HepG2 (cell line): Measurements from ENCODE around the gene SPATA25. TPM values are rescaled to one million over a fixed set of nuclear protein-coding genes. Genes with fewer than 3 reads are reported as not detected.
A peak's percentile ranks its signal among the peaks of the same experiment; 100 is the strongest.

Experiments
- BORCS8-MEF2B ChIP-seq: sonication (generic); formaldehyde crosslinking; IDR thresholded peaks from 2 replicates; pipeline ENCODE4 v1.8.0; 2022; ENCODE audit warnings: mild to moderate bottlenecking, missing genetic modification reagents
- DMAP1 ChIP-seq: IDR thresholded peaks from 2 replicates; pipeline ENCODE4 v1.6.1; 2016
- FIP1L1 ChIP-seq: fragments of 200-400 bp; formaldehyde crosslinking; IDR thresholded peaks from 2 replicates; pipeline ENCODE4 v1.6.1; 2018; ENCODE audit warnings: low read depth, mild to moderate bottlenecking, low read length, moderate library complexity, borderline replicate concordance; ENCODE audit not compliant: insufficient read depth
- FOXA1 ChIP-seq, 2 experiments: fragments of 450-650 bp in 1 of 2; sonication (generic) in 1 of 2; formaldehyde crosslinking in 1 of 2; IDR thresholded peaks; 2 replicates each; pipeline versions ENCODE4 v1.4.0 to v1.6.1; 2016 to 2020; ENCODE audit warnings: missing genetic modification reagents in 1 of 2
- GATAD1 ChIP-seq: IDR thresholded peaks from 2 replicates; pipeline ENCODE4 v1.6.1; 2016; ENCODE audit warnings: missing genetic modification reagents, missing compliant biosample characterization
- HNF1B ChIP-seq: sonication (generic); formaldehyde crosslinking; IDR thresholded peaks from 2 replicates; pipeline ENCODE4 v1.5.1; 2020; ENCODE audit warnings: mild to moderate bottlenecking, moderate library complexity, missing genetic modification reagents
- HNRNPK ChIP-seq: fragments of 200-400 bp; formaldehyde crosslinking; IDR thresholded peaks from 2 replicates; pipeline ENCODE4 v1.6.1; 2018; ENCODE audit warnings: low read length, low read depth, moderate library complexity, mild to moderate bottlenecking; ENCODE audit not compliant: poor library complexity, severe bottlenecking
- KAT8 ChIP-seq: IDR thresholded peaks from 2 replicates; pipeline ENCODE4 v1.6.1; 2016; ENCODE audit warnings: missing genetic modification reagents, missing compliant biosample characterization
- MED1 ChIP-seq: sonication (generic); formaldehyde crosslinking; IDR thresholded peaks from 2 replicates; pipeline ENCODE4 v1.4.0; 2020; ENCODE audit warnings: missing genetic modification reagents
- PATZ1 ChIP-seq: sonication (generic); formaldehyde crosslinking; IDR thresholded peaks from 2 replicates; pipeline ENCODE4 v1.4.0; 2020; ENCODE audit warnings: missing genetic modification reagents
- RAD51 ChIP-seq: fragments of 450-650 bp; IDR thresholded peaks from 2 replicates; pipeline ENCODE4 v1.6.1; 2016; ENCODE audit warnings: borderline replicate concordance
- RARG ChIP-seq: sonication (generic); formaldehyde crosslinking; IDR thresholded peaks from 2 replicates; pipeline ENCODE4 v1.4.0; 2020; ENCODE audit warnings: low read depth, mild to moderate bottlenecking, missing genetic modification reagents
- REXO4 ChIP-seq: sonication (generic); formaldehyde crosslinking; IDR thresholded peaks from 2 replicates; pipeline ENCODE4 v1.8.0; 2022; ENCODE audit warnings: missing genetic modification reagents, mild to moderate bottlenecking, borderline replicate concordance
- SNRNP70 ChIP-seq: fragments of 200-400 bp; formaldehyde crosslinking; IDR thresholded peaks from 2 replicates; pipeline ENCODE4 v1.6.1; 2017; ENCODE audit warnings: mild to moderate bottlenecking, low read depth, low read length, moderate library complexity
- SRF ChIP-seq: IDR thresholded peaks from 2 replicates; pipeline ENCODE4 v1.6.1; 2011; ENCODE audit warnings: mild to moderate bottlenecking, low read depth, low read length, moderate library complexity
- TAF15 ChIP-seq: fragments of 200-400 bp; formaldehyde crosslinking; IDR thresholded peaks from one replicate; pipeline ENCODE4 v1.6.1; 2018; ENCODE audit warnings: mild to moderate bottlenecking, low read depth, low read length; ENCODE audit not compliant: poor library complexity, severe bottlenecking
- TFAP4 ChIP-seq: sonication (generic); IDR thresholded peaks from 2 replicates; pipeline ENCODE4 v1.6.1; 2016; ENCODE audit warnings: low read depth, borderline replicate concordance
- ZBTB7B ChIP-seq: sonication (generic); formaldehyde crosslinking; IDR thresholded peaks from 2 replicates; pipeline ENCODE4 v1.4.0; 2020; ENCODE audit warnings: missing genetic modification reagents
- ZFP37 ChIP-seq: sonication (generic); formaldehyde crosslinking; IDR thresholded peaks from 2 replicates; pipeline ENCODE4 v1.4.0; 2020; ENCODE audit warnings: missing genetic modification reagents, borderline replicate concordance
- ZMYM4 ChIP-seq: sonication (generic); formaldehyde crosslinking; IDR thresholded peaks from 2 replicates; pipeline ENCODE4 v1.8.1; 2023; ENCODE audit warnings: mild to moderate bottlenecking, missing genetic modification reagents
- ZNF616 ChIP-seq: sonication (generic); formaldehyde crosslinking; IDR thresholded peaks from 2 replicates; pipeline ENCODE4 v1.5.0; 2020; ENCODE audit warnings: low read depth, mild to moderate bottlenecking, missing genetic modification reagents
- ZNF672 ChIP-seq: sonication (generic); formaldehyde crosslinking; IDR thresholded peaks from 2 replicates; pipeline ENCODE4 v1.8.1; 2022; ENCODE audit warnings: missing genetic modification reagents
- ZNF761 ChIP-seq: sonication (generic); formaldehyde crosslinking; conservative IDR thresholded peaks from 2 replicates; pipeline ENCODE4 v1.4.0; 2020; ENCODE audit warnings: mild to moderate bottlenecking, missing genetic modification reagents
- ZNF768 ChIP-seq: sonication (generic); formaldehyde crosslinking; IDR thresholded peaks from 2 replicates; pipeline ENCODE4 v1.4.0; 2020; ENCODE audit warnings: missing genetic modification reagents
- ZNF841 ChIP-seq: sonication (generic); formaldehyde crosslinking; IDR thresholded peaks from 2 replicates; pipeline ENCODE4 v1.8.1; 2023; ENCODE audit warnings: missing genetic modification reagents, borderline replicate concordance
- polyA plus RNA-seq, 8 experiments: library from polyadenylated mRNA; depleted of rRNA in 3 of 8; stranded (reverse) in 7 of 8; unstranded in 1 of 8; fragments of >200 nt; fragmentation: Illumina TruSeq in 4 of 8; extraction: Trizol in 4 of 8; gene quantifications; 2 replicates each; pipeline versions ENCODE4 v1.2.1 to v1.2.3, GENCODE V29; 2011 to 2016; ENCODE audit warnings: low read depth in 4 of 8, missing spikeins in 1 of 8, mixed read lengths in 1 of 8; ENCODE audit not compliant: insufficient read depth in 1 of 8
- total RNA-seq, 5 experiments: library from RNA; depleted of rRNA; stranded (reverse); fragments of >200 nt; fragmentation: Illumina TruSeq; extraction: Trizol; gene quantifications; 2 replicates each; pipeline ENCODE4 v1.2.3, GENCODE V29; 2016; ENCODE audit warnings: low read depth in 1 of 5

The SPATA25 gene
- total and polyA plus RNA-seq, 2 of the 13 experiments (the other 11 are each of a cell fraction or from before 2014, with no cell fraction given) = 4.8 to 7.6 TPM

GRCh38 chr20:45880988-45881788 is 6.2 kb downstream of the SPATA25 start, which contains the start of gene ZSWIM1 (continued):
- peak; percentile 87 for TF ChIP-seq HNF1B
- no peak for TF ChIP-seq RAD51
- peak; percentile 53; the same call in 1 of the 2 replicates for TF ChIP-seq DMAP1 (CRISPR knock-in tag)
- peak; percentile 94 for TF ChIP-seq KAT8 (CRISPR knock-in tag)
- peak; percentile 88 for TF ChIP-seq BORCS8-MEF2B
- TF ChIP-seq TFAP4 = no peak
- no peak for TF ChIP-seq FIP1L1
- TF ChIP-seq FOXA1 (IDR thresholded peaks at IDR 0.05) = no peak
- TF ChIP-seq FOXA1 (CRISPR knock-in tag; IDR thresholded peaks at IDR 0.05) = no peak; the same call in 1 of the 2 replicates
- TF ChIP-seq SNRNP70 = no peak
- no peak for TF ChIP-seq ZNF672 (CRISPR knock-in tag)
- peak; percentile 55; the same call in 1 of the 2 replicates for TF ChIP-seq SRF
- TF ChIP-seq ZNF768 (CRISPR knock-in tag) = peak; percentile 87; the same call in 1 of the 2 replicates
- TF ChIP-seq HNRNPK = no peak
- peak; percentile 47; the same call in 1 of the 2 replicates for TF ChIP-seq ZBTB7B (CRISPR knock-in tag)
- TF ChIP-seq ZFP37 (CRISPR knock-in tag) = 0 out of 2 replicates have a peak, but pooled peaks have one; percentile 56
- no peak for TF ChIP-seq RARG (CRISPR knock-in tag)
- no peak for TF ChIP-seq REXO4 (CRISPR knock-in tag)
- peak; percentile 93 for TF ChIP-seq ZMYM4 (CRISPR knock-in tag)
- no peak for TF ChIP-seq TAF15
- TF ChIP-seq MED1 (CRISPR knock-in tag) = peak; percentile 71; the same call in 1 of the 2 replicates
- peak; percentile 91; the same call in 1 of the 2 replicates for TF ChIP-seq ZNF761 (CRISPR knock-in tag)
- no peak for TF ChIP-seq ZNF841
- peak; percentile 85 for TF ChIP-seq GATAD1
- TF ChIP-seq PATZ1 (CRISPR knock-in tag) = 0 out of 2 replicates have a peak, but pooled peaks have one; percentile 31
- TF ChIP-seq ZNF616 (CRISPR knock-in tag) = no peak; the same call in 1 of the 2 replicates
